ENCODE data around the gene ECE1. TPM values are rescaled to one million over a fixed set of nuclear protein-coding genes. Genes with fewer than 3 reads are reported as not detected.

The ECE1 gene
- total and polyA plus RNA-seq, 2 of the 4 experiments (the other 2 are of a cell fraction), result 61.8 to 124 TPM

DNA sequence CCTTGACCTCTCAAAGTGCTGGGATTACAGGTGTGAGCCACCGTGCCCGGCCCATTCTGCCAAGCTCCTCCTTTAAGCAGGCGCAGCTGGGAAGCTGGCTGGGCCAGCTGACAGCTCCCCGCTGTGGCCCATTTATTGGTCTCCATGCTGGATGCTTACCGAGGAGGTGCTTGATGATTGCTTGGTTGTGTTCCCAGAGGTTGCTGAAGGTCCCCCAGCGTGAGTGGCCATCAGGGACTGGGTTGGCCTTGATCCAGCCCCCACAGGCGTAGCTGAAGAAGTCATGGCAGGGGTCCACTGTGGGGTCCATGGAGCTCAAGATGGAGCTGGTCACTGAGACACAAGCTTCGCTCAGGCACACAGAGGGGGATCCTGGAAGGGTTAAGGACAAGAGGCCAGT, 17.7 kb downstream of the ECE1 start:
- Histone ChIP-seq H2AFZ (replicated peaks; ENCODE audit: low read length, poor library complexity) (no peak overlapping the region), H4K91ac (ENCODE audit: insufficient read depth, low read depth, low read length) (no peak overlapping the region), H3K36me3 (ENCODE audit: control insufficient read depth, insufficient read depth, low read length) (peaks cover 66% of the 10 kb centered on the region), H3K4me2 (ENCODE audit: low read depth, low read length) (no peak overlapping the region), H3K4me3 (ENCODE audit: insufficient read depth, low read depth, low read length) (no peak overlapping the region), H3K9ac (ENCODE audit: low read depth, low read length) (no peak overlapping the region), H2AK5ac (ENCODE audit: low read depth, low read length) (no peak overlapping the region), H3K79me1 (ENCODE audit: low read depth in 1 of 2, low read length in 2 of 2) (peaks cover 34 to 56% of the 10 kb centered on the region in 2 experiments; a peak in 3 of 4 replicates), H3K14ac (replicated peaks; ENCODE audit: low read depth, low read length) (no peak overlapping the region), H3K56ac (ENCODE audit: extremely low read depth, insufficient read depth, low read length) (no peak overlapping the region), H3K9me3 (ENCODE audit: control insufficient read depth, insufficient read depth, low read length) (no peaks in the 10 kb centered on the region), H2BK15ac (ENCODE audit: low read depth, low read length) (no peak overlapping the region), H4K8ac (ENCODE audit: low read depth in 2 of 2, low read length in 2 of 2) (no peak overlapping the region), H4K20me1 (ENCODE audit: insufficient read depth, low read length) (0 out of 2 replicates have a peak, but pooled peaks cover 7% of the 10 kb centered on the region), H3K4me1 (ENCODE audit: control insufficient read depth, insufficient read depth, low read length) (no peaks in the 10 kb centered on the region), H3K23ac (ENCODE audit: low read depth, low read length) (no peak overlapping the region), H3K27me3 (ENCODE audit: control insufficient read depth, insufficient read depth, low read length) (no peaks in the 10 kb centered on the region), H2AK9ac (replicated peaks; ENCODE audit: low read depth, low read length, poor library complexity) (no peak overlapping the region), H2BK20ac (ENCODE audit: low read depth, low read length) (no peak overlapping the region), H4K5ac (ENCODE audit: low read depth, low read length) (no peak overlapping the region), H3K18ac (ENCODE audit: low read depth, low read length) (no peak overlapping the region), H3K9me1 (ENCODE audit: insufficient read depth, low read length) (peaks cover 10% of the 10 kb centered on the region), H3K27ac (ENCODE audit: insufficient read depth, low read length) (no peak overlapping the region), H2BK5ac (ENCODE audit: low read depth, low read length, poor library complexity, severe bottlenecking) (no peak overlapping the region), H3K4ac (ENCODE audit: low read depth, low read length) (no peak overlapping the region), H2BK120ac (ENCODE audit: low read depth, low read length) (no peak overlapping the region)
- in situ Hi-C loops (cut with MboI; ENCODE audit: low sequenced_read_pairs), result no loop called here
- ATAC-seq (ENCODE audit: low read depth), result no peak
- intact Hi-C loops (cut with micrococcal nuclease), result no loop called here
- DNase-seq, result no peak
- CTCF ChIA-PET, result no interaction called here
- no TSS peak for BruUV-seq (replicated peaks)
- dilution Hi-C loops (cut with HindIII; ENCODE audit: low sequenced_read_pairs, unreplicated experiment), result no loop called here
- 82% methylated on average over 2 of the region's 8 CpGs; no CpG with 5 or more reads in 1 of the 2 experiments for WGBS, 2 experiments (ENCODE audit: extremely low coverage in 2 of 2, insufficient read length in 1 of 2)
- TF ChIP-seq FOS (IDR thresholded peaks at IDR 0.05; ENCODE audit: low read depth, low read length) (no peak), MAZ (IDR thresholded peaks at IDR 0.05; ENCODE audit: borderline replicate concordance, low read depth, low read length) (no peak), BHLHE40 (IDR thresholded peaks at IDR 0.05; ENCODE audit: low read depth, low read length) (no peak), MXI1 (IDR thresholded peaks at IDR 0.05; ENCODE audit: borderline replicate concordance, low read depth, low read length) (no peak), CEBPB (IDR thresholded peaks at IDR 0.05; ENCODE audit: low read depth, low read length) (no peak), RFX5 (IDR thresholded peaks at IDR 0.05; ENCODE audit: low read depth, low read length) (no peak), RCOR1 (IDR thresholded peaks at IDR 0.05; ENCODE audit: insufficient replicate concordance, low read length) (no peak), NFE2L2 (IDR thresholded peaks at IDR 0.05; ENCODE audit: low read depth, low read length) (no peak), RAD21 (IDR thresholded peaks at IDR 0.05; ENCODE audit: low read length) (no peak), CHD1 (IDR thresholded peaks at IDR 0.05; ENCODE audit: low read depth, low read length) (no peak), MAFK (IDR thresholded peaks at IDR 0.05; ENCODE audit: low read depth, low read length) (no peak), POLR2A (IDR thresholded peaks at IDR 0.05; ENCODE audit: low read depth, low read length) (no peak)
- TF ChIP-seq, protein P1, sequence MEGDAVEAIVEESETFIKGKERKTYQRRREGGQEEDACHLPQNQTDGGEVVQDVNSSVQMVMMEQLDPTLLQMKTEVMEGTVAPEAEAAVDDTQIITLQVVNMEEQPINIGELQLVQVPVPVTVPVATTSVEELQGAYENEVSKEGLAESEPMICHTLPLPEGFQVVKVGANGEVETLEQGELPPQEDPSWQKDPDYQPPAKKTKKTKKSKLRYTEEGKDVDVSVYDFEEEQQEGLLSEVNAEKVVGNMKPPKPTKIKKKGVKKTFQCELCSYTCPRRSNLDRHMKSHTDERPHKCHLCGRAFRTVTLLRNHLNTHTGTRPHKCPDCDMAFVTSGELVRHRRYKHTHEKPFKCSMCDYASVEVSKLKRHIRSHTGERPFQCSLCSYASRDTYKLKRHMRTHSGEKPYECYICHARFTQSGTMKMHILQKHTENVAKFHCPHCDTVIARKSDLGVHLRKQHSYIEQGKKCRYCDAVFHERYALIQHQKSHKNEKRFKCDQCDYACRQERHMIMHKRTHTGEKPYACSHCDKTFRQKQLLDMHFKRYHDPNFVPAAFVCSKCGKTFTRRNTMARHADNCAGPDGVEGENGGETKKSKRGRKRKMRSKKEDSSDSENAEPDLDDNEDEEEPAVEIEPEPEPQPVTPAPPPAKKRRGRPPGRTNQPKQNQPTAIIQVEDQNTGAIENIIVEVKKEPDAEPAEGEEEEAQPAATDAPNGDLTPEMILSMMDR (conservative IDR thresholded peaks at IDR 0.05; ENCODE audit: low read depth, low read length), result no peak
- TF ChIP-seq, protein P2, sequence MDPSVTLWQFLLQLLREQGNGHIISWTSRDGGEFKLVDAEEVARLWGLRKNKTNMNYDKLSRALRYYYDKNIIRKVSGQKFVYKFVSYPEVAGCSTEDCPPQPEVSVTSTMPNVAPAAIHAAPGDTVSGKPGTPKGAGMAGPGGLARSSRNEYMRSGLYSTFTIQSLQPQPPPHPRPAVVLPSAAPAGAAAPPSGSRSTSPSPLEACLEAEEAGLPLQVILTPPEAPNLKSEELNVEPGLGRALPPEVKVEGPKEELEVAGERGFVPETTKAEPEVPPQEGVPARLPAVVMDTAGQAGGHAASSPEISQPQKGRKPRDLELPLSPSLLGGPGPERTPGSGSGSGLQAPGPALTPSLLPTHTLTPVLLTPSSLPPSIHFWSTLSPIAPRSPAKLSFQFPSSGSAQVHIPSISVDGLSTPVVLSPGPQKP (IDR thresholded peaks at IDR 0.05; ENCODE audit: borderline replicate concordance, low read depth, low read length), result no peak
- TF ChIP-seq, protein P3, sequence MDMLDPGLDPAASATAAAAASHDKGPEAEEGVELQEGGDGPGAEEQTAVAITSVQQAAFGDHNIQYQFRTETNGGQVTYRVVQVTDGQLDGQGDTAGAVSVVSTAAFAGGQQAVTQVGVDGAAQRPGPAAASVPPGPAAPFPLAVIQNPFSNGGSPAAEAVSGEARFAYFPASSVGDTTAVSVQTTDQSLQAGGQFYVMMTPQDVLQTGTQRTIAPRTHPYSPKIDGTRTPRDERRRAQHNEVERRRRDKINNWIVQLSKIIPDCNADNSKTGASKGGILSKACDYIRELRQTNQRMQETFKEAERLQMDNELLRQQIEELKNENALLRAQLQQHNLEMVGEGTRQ (IDR thresholded peaks at IDR 0.05; ENCODE audit: low read depth, low read length), result no peak
- POLR2A ChIA-PET (ENCODE audit: unreplicated experiment), result no interaction called here

All from IMR-90 (cell line).